ENCODE results near the gene MDFI.
A peak's percentile ranks its signal among the peaks of the same experiment; 100 is the strongest.

The MDFI gene

DNA sequence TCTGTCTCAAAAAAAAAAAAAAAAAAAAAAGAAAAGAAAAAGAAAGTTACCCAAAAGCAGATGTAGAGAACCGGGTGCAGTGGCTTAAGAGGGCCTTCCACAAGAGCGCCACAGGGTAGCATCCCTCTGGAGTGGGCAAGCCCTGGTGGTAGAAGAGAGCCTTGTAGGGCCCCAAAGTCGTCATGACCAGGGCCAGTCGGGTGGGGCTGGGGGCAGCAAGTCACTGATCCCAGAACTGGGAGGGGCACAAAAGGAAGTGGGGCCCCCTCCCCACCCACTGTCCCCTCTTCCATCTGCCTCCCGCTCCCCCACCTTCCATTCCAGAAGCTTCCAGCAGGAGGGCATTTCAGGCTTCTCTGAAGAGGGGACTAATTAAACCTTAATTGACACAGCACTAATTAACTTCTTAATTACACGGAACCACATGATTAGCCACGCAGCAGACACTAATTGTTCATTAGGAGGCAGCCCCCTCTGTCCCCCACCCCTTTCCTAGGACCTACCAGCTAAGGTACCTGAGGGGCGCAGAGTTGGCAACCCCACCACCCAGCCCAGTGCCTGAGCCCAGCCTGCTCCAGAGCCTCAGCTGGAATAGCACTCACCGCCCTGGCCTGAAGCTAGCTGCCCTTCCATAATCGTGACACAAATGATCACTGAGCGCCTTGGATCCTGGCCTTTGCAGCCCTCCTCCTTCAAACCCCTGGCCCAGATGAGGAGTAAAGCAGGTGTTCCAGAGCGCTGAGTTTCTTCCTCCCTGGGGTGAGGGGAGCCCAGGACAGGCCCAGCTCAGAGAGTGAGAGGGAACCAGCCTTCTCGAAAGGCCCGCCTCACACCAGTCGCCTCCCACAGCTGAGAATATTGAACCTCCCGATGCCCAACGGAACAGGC, 34.8 kb downstream of the MDFI start:
- DNase-seq (ENCODE audit: low spot score), result no peak

DNA sequence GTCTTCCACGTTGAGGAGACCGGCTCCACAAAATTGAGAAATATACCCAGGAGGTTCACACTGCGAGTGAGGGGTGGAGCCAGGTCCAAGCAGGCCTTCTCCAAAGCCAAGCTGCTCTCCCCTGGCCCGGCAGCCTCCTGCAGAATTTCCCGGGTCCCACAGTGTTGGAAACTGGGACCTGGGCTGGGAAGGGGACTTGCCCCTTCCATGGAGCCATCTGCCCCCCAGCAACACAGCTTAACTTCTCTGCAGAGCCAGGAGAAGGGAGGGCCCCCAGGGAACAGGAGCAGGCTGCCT, 35.4 kb downstream of the MDFI start:
- DNase-seq (ENCODE audit: low spot score), result no peak

DNA sequence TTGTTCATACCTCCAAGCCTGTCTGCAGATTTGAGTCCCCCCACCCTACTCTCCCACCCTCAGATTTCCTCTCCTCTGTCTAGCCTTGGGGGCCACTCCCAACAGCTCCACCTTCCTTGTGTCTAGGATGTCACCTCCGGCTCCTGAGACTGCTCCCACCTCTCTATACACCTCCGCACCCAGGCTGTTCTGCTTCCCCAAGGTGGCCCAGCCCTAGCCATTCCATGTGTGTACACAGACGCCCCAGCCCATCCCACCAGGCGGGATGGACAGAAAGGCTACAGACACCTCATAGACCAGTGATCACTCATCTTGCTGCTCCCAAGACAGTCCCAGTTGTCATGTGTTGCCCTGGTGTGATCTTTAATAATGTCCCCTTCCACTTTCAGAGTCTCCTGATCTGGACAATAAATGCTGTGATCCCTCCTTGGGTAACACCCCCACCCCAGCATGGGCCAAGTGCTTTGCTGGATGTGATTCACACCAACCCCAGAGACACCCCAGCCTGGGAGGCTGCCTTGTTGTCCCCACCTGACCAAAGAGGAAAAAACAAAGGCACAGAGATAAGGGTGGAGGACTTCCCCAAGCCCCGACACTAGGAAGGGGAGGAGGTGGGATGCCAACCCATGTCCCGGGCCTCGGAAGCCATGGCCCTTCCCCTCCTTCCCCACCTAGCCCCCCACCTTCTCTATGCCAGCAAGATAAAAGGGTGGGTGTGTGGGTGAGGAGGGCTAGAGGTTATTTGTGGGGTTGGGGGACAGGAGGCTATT, 36.1 kb downstream of the MDFI start:
- no peak for DNase-seq (ENCODE audit: low spot score)

DNA sequence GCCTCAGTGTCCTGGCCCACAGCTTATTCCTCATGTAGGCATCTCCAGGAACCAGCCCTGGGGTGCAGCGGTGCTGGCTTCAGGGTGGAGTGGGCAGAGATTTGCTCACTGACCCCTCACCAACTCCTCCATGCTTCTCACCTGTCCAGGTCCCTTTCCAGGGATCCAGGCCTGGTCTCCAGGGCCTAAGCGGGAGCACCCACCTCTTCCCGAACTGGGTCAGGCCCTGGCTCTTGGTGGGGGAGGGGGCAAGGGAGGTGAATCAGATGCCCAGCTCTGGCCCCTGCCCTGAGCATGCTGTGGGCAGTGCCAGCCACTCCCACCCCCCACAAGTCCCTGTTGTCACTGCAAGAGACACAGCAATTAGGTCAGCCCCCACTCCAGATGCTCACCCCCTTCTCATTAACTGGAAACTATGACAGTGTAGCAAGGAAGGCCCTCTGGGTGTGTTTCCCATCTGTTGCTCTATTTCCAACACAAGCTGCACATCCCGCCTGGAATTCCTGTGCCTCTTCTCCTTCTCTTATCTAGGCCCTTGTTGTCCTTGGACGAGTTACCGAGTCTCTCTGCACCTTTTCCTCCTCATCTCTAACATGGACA, 37.0 kb downstream of the MDFI start:
- DNase-seq (ENCODE audit: low spot score), result no peak

DNA sequence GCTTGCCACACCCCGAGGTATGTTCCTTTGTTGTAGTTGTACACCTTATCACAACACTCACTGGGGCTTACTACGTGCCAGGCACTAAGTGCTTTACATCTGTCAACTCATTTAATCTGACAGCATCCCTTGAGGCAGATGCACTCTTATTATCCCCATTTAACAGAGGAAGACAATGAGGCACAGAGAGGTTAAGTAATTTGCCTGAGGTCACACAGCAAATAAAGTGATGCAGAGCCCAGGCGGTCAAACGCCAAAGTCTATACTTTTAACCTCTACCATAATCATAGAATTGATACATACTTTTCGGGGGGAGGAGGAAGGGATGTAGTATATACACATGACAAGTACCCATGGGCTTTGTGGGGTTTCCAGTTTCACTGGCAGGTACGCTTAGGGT, 37.7 kb downstream of the MDFI start:
- no peak for DNase-seq (ENCODE audit: low spot score)

DNA sequence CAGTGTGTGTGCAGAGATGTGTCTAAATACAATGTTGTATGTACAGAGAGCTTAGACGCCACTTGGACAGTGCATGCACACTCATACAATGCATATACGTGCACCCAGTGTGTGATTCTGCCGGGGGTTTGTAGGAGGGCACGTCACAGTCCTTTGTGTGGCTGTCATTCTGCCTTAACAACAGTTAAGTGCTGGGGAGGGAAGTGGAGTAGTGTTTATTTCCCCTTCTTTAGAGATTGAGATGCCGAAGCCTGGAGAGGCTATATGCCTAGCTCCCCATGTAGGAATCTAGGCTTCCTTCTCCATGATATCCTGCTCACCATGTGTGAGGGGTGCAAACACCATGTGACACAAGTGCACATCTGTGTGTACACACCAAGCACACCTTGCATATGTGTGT, 38.2 kb downstream of the MDFI start:
- DNase-seq (ENCODE audit: low spot score), result no peak

DNA sequence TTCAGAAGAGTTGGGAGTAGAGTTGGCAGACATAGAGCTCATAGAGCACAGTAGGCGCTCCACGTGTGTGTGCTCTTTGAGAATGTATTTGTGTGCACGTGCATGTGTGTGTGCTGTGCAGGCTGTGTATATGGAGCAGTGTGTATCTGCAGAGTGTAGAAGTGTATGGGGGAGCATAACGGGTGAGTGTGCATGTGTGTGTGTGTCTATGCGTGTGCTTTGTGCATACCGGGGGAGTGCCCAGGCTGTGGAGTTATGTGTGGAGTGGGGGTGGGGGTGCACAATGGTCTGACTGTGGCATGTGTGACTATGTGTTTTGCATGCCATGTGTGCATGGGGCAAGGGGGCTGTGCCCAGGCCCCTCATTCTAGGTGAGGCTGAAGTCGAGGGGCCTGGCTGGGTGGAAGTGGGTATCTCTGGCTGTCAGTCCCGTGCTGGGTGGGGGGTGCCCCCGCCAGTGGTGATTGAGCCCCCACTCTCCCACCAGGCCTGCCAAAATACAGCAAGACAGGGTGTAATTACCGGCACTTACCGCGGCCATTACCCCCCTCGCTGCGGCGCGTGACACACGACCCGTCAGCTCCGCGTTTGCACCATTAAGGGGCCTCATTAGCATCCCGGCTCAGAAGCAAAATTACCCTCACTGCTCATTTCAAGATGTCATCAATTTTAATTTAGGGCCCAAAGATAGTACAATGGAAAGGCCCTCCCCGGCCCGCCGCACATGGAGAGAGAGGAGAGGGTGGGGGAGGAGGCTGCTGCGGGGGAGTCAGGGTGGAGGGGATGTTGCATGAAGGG, 39.1 kb downstream of the MDFI start:
- no peak for DNase-seq (ENCODE audit: low spot score)

DNA sequence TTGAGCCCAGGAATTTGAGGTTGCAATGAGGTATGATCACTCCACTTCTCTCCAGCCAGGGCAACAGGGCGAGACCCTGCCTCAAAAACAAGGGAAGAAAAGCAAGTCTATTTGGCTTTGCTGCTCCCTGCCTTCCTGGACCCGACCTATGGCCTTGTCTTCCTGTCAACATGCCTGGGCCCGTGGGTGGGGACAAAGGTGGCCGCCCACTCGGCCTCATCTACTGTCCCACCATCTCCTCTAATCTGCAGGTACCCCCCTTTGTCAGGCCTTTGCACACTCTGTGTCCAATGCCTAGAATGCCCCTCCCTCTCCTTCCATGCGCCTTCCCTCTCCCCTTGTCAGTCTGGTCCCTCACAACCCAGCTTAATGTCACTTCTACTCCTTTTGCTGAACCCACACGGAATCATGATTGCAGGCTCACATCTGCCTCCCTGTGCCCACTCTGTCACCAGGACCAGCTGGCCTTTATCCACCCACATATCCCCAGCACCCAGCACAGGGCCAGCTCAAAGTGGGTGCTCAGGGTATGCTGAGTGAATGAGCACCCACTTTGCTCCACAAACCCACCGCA, 40.3 kb downstream of the MDFI start:
- no peak for DNase-seq (ENCODE audit: low spot score)

DNA sequence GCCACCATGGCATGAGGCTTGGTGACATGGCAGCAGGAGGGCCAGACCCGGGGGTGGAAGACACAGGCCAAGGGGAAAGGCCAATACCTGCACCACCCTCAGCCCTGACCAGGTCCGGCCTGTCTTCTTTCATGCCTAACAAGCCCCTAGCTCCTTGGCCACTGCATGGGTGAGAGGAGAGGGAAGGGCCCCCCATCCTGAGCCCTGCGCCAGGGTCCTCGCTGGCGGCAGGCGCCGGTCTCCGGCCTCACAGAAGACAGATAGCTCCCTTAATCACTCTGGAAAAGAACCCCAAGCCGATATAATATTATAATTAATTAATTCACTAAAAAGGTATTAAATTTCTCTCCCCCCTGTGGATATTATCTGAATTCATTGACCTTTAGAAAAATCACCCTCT, 41.4 kb downstream of the MDFI start:
- DNase-seq (ENCODE audit: low spot score), result no peak

DNA sequence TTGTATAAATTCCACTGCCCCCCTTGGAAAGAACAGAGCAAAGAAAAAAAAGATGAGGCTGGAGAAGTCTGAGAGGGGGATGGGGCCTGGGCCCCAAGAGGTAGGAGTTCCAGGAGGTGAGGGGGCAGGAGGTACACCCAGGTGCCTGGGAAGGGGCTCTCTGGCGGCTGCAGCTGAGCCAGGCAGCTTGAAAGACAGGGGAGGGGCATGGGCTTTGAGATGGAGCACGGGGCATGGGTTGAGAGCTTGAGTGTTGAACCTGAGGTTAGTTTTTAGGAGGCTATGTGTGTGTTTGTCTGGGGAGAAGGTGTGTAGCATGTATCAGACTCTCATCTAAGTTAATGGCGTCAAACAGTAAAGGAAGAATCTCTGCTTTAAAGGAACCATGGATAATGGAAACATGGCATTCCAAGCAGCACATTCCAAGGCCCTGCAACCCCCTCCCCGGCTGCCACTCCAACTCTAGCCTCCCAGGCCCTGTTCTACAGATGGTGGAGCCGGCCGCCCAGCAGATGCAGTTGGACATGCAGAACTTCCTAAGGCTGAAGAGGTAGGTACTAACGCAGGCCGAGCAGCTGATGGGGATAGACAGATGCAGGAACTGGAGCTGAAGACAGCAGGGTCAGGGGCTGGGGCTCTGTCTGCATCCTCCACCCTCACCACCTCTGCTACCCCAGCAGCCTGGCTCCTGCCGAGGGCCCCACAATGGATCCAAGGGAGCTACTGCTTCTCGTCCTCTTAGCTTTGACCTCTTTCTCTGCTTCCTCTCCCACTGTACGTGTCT, 42.1 kb downstream of the MDFI start:
- no peak for DNase-seq (ENCODE audit: low spot score)

DNA sequence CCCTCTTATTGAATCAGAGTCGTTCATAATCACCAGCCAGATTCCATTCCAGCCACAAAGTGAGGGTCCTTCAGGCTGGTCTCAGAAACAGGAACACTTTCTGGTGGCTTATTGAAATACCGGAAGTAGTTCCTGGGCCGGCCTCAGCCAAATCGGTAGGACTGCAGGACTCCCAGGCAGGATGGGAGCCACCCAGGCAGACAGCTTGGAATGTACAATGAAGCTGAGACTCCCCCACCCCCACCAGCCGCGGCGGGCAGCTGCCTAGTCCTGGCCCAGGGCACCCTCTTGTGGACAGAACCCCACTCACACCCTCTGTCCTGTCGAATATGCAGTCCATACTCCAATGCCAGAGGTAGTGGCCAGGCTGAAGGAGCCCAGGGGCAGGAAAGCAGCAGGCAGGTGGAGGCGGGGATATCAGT, 43.8 kb downstream of the MDFI start:
- peak; percentile 96 for DNase-seq (ENCODE audit: low spot score)

DNA sequence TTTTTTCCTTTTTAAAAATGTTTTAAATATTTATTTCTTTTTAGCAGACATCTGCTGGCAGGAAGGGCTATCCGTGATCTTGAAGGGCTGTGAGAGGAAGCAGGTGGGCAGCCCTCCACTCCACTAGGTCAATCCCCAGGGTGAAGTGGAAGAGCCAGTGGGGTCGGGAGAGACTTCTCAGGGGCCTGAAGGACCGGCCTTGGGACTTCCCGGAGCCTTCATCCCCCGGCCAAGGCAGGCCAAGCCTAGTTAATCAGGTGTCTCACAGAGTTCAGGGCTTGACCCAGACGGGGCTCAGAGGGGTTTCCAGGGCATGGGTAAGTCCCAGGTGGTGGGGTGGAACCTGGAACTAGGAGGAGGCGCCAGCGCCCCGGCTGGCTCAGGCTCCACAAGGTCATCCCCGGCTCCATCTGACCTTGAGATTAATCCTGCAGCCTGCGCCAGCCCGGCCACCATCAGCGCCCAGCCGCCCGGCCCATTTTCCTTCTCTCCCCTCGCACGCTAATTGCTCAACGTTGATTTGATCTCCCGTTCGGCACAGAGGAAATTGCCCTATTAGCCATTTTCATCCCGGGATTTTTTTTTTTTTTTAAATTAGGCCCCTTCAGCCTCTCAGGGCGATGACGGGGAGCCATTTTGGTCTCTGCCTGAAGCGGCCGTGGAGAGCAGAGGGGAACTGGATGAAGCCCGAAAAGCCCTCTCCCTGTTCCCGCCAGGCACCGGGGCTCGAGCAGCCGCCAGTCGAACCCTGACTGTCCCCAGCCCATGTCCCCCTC, 44.4 kb downstream of the MDFI start:
- DNase-seq (ENCODE audit: low spot score), result no peak

DNA sequence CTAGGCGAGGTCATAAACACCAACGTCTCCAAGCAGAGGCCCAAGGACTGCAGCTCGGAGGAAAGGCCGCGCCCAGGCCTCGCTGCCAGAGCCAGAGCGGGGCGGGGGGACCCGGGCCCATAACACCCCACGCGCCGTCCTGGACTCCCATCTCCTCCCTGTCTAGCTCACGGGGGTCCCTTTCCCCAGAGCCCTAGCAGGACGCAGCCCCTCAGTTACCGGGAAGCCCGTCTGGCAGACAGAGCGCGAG, 44.9 kb downstream of the MDFI start:
- no peak for DNase-seq (ENCODE audit: low spot score)

DNA sequence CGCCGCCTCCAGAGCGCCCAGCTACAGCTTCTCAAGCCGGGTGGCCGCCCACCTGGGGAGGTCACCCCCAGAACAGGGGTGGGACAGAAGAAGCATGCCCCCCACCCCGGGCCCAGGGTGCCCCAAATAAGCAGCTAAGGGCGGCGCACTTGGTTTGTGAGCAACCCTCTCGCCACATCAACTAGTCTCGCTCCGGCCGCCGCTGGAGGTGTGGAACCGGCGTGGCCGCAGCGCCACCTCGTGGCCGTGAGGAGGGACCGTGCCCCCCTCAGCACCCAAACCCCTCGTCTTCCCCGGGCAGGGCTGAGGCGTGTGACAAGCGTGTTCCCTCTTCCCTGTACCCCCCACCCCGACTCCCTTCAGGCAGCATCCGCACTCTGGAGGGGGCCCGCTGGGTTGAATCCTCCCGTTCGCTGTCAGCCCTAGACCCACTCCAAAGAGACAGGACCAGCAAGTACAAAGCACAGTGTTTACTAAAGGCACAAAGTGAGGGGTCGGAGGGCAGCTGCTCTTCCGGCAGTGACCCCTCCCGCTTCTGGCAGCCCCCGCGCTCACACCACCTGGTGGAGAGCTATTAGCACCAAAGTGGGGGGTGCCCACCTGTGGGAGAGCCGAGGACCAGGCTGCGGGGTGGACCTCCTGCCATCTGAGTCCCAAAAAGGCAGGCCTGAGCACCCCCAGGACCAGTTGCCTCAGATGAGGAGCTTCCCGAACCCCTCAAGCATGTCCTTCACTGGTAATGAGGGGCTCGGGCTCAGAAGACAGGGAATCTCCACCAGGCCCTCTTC, 45.4 kb downstream of the MDFI start:
- peak; percentile 92 for DNase-seq (ENCODE audit: low spot score)

DNA sequence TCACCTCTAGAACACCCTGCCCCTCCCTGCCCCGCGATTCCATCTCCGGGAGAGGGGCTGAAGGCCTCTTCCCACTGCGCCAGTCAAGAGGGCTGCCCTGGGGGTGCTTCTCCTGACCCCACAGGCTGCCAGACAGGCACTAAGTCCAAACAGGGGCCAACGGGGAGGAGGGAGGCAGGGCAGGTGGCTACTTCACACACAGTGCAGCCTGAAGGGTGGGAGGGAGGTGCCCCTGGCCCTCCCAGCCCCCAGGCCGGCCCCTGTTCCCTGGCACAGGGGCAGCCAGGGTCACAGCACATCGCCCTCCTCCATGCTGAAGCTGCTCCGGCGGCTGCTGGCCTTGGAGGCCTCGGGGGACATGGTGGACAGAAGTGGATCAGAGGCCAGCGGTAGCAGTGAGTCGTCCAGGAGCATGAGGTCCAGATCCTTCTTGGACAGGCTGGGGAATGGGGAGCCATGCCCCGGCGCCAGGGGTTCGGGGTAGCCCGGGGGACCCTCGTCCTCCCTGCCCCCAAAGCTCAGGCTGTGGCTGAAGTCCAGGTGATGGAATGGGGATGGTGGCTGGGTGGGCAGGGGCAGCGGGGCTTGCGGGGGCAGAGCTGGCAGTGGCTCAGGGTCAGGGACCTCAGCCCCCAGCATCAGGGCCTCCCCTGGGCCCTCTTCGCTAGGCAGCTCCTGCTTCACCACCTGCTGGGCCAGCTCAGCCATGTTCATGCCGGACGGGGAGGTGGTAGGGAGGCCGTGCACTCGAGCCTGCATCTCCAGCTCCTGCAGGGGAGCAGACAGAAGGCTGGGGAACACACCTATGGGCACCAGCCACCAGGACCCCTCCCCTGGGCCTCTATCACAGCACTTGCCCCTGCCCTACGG, 46.3 kb downstream of the MDFI start:
- DNase-seq (ENCODE audit: low spot score), result no peak

DNA sequence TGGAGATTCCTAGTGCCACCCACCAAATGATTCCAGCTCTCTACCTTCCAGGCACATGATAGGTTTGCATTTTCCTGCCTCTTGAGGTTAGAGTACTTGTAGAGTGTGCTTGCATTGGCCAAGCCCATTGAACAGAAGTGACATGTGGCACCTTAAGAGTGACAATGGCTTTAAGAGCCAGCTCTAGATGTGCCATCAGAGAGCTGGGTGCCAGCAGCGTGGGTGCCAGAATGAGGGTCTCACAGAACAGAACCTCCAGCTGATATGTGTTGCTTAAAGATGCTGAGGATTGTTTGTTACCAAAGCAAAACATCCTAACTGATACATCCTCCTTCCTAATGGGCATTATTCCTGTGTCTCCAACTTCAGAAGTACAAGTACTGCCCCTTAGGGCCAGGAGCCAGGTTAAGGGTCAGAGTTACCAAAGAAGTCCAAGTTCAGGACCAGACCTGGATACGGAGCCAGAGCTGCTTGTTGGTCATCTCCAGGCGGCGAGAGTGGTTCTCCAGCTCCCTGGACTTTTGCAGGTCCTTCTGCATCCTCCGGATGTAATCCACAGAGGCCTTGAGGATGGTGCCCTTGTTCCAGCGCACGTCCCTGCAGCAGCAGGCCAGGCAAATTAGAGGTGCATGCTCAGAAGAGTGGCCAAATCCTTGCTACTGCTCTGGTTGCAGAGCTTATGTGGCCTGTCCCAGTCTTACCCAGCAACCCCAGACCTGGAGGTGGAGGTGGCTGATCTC, 47.5 kb downstream of the MDFI start:
- no peak for DNase-seq (ENCODE audit: low spot score)

DNA sequence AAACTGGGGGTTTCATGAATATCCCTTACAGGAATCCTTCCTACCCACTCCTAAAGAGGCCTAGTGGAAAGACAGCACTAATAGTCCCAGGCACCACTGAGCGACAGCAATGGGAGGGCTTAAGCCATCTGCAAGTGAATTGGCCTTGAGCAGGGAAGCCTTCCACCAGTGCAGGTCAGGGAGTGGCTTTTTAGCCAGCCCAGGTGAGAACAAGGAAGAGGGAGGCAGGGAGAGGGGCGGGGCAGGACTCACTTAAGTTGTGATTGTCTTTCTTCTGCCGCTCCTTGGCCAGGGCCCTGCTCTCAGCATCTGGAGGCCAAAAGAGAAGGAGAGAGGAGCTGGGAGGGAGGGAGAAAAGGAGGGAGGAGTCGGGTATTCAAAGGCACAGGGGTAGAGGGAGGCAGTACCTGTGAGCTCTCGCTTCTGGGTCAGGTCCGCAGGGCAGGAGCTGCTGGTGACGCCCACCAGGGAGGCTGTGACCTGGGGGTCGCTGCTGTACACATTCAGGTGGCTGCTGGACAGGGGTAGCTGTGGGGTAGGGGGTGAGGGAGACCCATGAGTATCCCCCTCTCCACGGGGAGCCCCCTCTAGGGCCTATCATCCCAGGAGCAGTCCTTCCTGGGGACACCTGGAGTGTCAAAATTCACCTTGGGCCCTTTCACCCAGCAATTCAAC, 49.4 kb downstream of the MDFI start:
- no peak for DNase-seq (ENCODE audit: low spot score)
